Measurements from ENCODE around the gene NFAM1.

NFAM1 gene

DNA sequence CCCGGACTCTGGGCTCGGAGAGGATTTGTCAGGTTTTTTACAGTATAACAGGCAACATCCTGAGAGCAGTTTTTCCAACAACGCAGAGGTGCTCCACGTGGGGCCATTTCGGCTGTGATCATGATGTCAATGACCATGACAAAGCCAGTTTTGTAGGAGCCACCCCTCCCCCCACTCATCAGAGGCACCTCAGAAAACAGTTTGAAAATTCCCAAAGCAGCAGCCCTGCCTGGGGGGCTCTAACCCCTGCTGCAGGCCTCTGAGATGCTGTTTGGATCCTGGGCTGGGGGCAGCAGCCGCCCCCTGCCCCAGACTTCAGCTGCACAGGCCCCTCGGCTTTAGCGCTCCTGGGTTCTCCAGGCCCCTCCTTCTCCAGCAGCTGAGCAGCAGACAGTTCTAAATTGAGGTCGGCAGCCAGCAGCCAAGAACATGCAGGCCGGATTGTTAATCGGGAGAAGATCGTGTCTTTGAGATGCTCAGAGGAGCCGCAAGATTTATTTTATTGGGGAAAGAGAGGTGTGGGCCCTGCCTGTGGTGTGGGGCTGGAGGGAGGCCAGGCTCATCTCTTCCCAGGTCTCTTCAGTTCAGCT, 19.4 kb downstream of the NFAM1 start:
- no peak for DNase-seq

DNA sequence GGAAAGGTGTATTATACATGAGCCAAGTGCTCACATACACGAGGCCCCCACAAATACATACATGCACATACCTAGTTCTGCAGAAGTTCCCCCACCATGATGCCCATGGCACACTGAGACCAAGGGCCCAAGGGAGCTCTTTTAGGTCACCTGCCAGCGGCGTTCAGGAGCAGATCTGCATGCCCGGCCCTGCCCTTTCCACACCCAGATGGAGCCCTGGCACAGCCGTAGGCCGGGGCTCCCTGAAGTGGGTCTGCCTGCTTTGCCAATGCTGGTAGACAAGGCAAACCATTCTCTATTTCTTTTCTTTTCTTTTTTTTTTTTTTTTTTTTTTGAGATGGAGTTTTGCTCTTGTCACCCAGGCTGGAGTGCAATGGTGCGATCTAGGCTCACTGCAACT, 21.5 kb downstream of the NFAM1 start:
- DNase-seq, result no peak

DNA sequence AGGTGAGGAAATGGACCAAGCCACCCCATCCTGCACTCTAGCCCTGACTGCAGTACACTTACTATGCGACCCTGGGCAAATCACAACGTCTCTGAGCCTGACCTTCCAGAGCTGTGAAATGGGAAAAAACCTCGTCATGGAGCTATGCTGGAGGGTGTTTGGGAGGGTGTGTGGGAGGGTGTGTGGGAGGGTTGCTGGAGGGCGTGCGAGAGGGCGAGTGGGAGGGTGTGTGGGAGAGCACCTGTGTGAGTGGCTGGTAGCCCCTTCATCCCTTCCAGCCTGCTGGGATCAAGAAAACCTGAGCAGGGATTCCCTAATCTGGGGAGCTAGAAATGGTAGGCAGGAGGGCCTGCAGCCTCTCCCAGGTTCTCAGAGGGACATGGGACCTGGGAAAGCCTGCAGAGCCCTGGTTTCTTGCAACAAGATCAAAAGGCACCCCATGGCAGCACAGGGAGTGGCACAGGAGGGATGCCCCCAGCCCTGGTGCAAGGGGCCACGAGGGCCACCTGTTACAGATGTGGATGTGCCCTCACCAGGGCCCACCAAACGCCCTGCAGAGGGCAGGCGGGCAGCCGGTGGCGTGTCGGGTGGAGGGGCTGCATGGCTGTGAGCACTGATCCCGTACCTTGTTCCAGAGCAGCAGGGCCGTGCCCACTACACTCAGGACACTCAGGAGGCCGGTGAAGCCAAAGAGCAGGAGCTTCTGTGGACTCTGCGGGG, 23.2 kb downstream of the NFAM1 start:
- no peak for DNase-seq

DNA sequence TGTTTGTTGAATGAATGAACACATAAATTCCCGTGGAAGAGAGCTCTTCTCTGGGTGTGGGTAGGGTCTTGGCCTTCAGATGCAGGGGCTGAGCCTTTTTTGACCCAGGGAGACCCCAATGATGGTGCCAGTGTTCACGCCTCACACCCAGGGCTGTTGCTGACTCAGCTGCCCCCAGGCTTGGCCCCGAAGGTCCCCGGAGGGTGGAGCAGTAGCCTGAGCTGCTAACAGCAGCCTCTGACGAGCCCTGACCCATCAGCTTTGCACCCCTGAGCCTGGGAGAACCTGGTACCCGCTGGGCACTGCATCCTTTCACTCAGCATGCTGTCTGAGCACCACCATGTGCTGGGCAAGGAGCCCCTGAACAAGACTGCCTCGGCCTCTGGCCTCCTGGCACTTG, 23.9 kb downstream of the NFAM1 start:
- no peak for DNase-seq

DNA sequence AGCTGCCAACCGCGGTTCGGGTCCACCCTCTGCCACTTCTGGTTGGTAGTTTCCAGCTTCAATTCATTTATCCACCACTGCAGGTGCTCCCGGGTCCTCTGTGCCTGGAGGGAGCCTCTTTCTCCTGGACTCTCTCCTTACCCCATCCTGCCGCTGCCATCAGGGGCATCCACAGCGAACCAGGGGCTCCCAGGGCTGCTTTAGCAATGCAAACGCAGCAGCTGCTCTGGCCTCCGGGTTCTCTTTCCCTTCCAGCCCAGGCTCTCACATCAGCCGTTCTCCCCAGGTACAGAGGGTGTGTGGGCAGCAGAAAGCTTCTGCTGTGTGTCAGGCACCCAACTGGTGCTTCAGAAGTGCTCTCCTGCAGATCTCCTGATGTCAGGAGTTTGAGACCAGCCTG, 27.9 kb downstream of the NFAM1 start:
- DNase-seq, result no peak

DNA sequence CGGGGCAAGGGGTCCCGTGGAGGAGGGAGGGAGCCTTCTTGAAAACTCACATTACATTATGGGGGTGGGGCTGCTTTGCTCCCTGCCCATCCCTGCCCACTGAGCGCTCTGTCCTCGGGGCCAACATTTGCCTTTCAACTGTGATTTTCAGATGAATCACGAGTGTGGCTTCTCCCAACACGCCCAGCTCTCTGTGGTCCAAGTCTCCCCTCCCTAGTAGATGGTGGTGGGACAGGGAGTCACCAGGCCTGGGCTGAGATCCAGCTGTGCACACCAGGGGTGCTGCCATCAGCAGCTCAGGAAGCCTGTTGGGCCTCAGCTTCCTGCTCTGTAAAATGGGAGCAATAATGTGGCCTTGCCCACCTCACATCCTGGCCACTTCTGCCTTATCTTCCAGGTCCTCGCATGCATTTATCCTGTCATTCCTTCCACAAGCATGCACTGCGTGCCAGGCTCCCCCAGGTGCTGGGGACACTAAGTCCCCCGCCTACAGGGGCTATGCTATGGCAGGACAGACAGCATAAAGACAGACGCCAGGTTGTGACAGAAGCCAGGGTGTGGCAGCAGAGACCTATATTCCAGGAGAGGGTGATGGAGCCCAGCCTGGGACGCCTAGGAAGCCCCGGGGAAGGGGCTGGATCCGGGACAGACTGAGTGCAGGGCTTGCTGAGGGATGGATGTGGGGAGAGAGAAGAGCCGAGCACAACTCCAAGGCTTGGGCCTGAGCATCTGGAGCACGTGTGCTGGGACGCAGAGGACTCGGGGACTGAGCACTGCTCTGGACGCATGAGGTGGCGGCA, 30.5 kb downstream of the NFAM1 start:
- no peak for DNase-seq

DNA sequence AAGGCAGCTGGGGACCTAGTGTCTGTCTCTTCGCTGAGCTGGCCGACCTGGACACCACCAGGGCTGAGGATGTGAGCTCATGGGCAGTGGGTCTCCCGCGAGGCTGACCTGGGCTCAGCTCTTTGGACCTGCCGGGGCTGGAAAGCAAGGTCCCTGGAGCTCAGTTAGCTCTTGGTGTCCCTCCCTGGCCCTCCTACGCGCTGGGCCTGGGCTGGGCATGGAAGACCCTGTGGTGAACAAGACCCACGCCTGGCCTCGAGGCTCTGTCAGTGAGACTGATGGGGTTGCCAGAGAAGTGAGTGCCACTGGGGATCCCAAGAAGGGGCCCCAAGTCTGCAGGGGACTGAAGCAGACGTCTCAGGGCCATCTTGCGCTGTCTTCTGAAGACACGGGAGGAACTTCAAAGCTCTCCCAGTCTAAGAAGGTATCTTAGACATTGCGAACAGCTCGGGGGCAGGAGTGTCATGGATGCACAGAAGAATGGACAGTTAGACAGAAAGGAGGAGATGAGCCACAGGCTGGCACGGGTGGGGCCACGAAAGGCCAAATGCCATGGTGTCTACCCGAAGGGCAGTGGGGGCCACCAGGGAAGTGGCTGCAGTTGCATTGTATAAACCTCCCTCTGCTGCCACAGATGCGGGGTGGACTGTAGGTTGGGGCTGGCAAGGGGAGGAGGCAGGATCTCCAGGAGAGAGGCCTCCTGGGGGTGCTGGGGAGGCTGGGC, 31.2 kb downstream of the NFAM1 start:
- DNase-seq, result no peak

DNA sequence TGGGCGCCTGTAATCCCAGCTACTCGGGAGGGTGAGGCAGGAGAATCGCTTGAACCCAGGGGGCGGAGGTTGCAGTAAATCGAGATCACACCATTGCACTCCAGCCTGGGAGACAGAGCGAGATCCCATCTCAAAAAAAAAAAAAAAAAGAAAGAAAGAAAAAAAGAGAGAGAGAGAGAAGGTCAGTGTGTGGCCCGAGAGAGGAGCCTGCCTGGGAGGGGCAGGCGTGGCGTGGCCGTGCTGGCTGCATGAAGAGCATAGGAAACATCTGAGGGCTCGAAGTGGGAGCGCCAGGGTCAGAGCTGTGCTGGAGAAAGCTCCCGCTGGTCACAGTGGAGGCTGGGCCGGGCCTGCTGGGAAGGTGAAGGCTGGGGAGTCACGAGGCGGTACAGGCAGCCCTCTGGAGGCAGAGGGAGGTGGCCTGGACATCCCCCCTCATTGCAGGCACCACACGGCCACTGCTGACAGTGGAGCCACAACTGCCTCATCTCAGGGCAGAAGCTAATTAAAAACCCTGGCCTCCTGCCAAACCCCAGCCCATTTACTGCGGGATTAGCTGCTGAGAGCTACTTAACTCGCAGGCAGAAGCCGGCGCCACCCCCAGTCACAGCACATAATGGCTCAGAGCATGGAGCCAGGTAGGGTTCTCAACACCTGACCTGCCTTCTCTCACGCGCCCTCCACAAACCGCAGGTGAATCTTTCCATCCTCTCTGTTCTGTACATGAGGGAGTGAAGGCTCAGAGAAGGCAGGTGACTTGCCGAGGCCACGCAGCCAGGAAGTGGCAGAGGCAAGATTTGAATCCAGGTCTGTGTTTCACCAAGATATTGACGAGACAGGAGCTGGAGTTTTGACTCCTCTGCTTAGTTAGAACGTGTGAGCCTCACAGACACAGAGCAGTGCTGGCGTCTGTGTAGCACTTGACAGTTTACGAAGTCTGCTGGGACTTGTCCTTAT, 32.6 kb downstream of the NFAM1 start:
- no peak for DNase-seq

DNA sequence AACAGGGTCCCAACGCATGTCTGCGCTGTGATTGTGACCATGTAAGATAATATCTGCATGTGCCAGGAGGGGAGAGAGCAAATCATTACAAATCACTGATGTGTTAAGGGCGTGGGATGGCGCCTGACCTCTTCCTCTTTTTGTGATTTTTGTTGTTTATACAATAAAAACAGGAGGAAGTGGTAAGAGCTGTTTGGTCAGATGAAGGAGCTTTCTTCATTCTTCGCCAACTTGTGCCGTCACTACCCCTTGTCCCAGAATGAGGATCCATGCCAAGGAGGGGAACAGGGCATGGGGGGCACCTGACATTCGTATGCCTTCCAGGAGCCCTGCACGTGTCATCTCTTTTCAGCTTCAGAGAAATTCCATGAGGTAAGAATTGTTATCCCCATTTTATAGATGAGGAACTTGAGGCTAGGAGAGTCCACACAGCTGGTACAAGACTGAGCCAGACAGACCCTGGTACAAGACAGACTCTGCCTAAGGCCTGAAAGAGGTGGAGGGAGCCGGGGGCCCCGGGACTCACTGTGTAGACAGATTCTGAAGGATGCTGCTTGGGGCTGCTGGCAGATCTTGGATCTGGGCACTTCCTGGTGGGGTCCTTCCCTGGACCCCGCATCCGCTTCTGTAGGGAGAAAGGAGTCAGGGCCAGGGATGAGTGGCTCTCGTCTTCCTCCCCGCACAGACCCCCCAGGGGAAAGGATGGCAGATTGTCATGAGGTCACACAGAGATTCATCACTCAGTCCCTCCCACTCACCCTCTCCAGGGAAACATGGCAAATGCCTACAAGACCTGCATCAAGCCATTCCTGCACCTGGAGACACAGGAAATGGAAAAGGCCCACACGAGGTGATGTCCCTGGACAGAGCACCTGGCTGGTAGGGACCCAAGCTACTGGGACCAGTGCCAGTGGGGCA, 34.6 kb downstream of the NFAM1 start:
- DNase-seq, result no peak

DNA sequence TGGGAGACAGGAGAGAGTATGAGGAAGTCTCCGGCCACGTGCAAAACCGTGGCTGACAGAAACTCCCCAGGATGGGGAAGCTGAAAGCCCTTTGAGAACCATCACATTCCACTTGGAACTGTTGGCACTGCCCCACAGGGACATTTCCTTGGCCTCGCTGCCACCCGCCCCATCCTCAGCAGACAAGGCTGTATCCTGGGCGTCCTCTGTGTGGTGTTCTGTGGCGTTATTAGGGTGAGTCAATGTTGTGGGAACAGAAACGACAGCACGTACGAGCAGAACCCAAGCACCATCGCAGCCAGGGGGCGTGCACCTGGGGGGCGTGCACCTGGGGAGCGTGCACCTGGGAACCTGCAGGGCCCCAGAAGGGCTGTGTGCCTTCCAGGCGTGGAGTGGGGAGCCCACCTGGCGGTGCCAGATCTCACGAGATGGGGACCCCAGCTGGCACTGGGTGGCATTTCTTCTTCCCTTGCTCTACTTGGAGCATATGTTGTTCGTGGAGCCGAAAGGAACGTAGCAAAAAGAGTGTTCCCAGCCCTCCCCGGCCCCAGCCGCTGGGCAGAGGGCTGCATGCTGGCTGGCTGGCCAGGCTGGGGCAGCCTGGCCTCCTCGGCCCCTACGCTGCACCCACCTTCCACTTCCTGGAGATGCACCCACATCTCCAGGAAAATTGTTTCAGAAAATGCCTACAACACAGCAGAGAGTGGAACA, 35.4 kb downstream of the NFAM1 start:
- no peak for DNase-seq

DNA sequence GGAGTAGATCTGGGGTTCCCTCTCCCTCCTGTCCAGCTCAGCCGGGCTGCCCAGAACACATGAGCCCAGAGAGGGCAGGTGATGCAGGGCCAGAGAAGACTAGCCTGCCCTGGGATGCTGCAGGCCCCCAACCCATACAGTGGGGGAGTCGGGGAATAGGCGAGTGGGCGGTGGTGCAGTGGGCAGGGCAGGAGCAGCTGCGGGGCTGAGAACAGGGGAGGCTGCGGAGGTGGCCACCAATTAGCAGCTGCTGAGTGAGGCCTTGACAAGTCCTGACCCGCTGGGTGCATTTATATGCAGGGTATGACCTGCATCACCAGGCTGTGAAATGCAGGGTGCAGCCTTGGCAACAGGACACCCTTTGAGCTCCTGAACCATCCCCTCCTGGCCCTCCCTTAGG, 43.1 kb downstream of the NFAM1 start:
- no peak for DNase-seq

DNA sequence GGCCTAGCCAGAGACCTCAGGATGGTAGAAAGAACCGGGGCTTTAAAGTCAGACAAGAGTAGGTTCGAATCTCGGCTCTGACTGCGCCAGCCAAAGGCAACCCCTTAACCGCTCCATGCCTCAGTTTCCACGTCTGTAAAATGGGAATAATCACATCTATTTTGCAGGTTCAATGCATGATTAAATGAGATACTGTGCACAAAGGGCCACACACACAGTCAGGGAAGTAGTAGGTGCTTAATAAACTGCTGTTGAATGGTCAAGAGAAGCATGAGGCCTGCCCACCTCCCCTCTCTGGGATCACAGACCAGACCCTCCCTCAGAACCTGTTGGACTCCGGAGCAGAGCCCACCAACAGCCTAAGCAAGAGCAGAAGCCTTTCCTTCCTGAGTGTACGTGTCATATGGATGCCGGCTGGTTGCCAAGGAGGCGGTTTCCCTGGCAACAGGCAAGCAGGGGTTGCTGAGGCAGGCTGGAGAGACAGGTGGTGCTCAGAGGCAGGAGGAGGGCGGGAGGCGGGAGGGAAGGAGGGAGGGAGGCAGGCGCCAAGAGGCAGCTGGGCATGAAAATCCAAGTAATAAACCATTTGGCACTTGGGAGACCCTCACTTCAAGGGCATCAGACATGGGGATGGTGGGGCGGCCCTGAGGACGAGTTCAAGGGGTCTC, 43.9 kb downstream of the NFAM1 start:
- no peak for DNase-seq

DNA sequence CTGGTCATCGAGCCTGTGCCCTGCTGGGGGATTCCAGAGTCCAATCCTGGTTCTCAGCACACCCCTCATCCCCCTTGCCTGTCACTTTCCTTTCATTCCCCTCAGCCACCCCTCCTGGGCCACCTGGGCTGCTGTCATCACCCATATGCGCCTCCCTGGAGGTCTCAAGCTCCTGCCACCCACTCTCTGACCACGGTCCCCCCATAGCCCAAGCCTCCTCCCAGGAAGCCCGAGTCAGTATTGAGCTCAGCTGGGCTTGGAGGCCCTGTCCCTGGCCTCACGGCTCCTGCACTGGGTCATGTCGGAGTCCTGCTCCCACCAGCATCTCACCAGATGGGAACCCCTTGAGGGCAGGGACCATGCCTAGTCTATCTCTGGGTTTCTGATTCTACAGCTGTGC, 44.6 kb downstream of the NFAM1 start:
- DNase-seq, result no peak

DNA sequence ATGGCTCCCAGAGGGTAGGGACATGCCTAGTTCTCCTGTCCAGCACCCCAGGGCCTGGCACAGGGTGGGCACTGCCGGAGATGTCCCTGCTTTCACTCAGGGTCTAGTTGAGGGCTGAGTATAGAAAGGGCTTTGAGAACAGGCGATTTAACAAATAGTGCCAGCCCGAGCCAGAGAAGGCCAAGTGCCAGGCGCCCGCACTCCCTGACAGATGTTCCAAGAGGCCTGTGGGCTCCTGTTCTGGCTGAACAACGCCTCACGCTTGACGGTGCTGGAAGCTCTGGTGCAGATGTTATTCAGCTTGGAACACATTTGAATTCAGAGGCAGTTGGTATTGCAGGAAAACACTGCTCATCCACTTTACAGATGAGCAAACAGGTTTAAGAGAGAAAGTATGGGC, 46.5 kb downstream of the NFAM1 start:
- DNase-seq, result no peak

DNA sequence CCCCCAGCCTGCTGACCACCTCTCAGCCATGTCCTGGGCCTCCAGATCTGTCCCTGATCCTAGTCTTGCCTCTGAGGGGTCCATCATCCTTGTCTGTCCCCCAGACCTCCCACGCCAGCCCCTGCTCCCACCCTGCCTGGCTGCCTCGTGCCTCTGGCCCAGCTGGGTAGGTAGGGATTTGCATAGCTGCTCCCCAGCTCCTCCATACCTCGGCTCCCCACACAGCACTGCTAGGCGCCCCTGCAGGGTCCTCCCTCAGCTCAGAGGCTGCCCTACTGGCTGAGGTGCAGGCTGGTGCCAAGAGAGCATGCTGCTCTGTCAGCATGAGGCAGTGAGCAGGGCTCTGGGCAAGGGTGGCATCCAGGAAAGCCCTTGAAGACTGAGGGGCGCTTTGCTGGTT, 47.7 kb downstream of the NFAM1 start:
- DNase-seq, result no peak

DNA sequence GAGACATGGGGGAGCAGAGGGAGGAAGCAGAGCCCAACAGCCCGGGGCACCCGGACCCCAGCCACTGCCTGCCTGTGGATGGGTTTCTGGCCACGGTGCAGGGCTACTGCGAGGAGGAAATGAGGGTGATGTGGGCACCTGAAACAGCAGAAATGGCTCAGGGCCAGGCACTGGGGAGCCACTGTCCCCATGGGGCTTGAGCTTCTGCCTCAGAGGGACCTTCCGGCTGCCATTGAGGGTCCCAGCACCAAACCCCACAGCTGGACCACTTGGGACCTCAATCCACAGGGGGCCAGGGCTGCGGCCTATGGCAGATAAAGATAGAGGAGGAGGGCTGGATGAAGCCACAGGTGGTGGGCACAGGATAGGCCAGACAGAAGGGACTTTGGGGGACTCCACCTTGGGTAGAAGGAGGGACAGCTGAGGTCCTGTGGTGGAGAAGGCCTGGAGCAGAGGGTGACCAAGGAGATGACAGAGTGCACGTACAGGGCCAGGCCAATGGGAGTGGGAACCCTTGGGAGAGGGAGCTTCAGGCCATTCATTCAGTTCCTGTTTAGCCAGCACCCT, 48.3 kb downstream of the NFAM1 start:
- DNase-seq, result no peak

DNA sequence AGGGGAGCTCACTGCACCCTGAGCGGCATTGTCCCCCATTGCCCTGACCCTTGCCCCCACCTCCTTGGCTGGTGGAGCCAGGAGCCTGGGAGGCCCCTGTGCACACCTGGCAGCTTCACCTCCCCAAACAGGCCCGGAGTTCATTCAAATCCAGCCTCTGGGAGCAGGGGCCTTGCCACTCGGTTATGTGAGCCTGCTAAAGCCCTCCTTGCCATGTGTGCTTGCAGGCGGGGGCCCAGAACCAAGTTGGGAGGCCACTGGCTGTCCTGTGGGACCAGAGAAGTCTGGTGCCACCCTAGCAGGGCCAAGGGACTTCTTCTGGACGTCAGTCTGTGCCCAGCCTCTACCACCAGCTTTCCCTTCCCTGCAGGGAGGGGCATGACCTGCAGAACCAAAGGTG, 48.9 kb downstream of the NFAM1 start:
- no peak for DNase-seq

DNA sequence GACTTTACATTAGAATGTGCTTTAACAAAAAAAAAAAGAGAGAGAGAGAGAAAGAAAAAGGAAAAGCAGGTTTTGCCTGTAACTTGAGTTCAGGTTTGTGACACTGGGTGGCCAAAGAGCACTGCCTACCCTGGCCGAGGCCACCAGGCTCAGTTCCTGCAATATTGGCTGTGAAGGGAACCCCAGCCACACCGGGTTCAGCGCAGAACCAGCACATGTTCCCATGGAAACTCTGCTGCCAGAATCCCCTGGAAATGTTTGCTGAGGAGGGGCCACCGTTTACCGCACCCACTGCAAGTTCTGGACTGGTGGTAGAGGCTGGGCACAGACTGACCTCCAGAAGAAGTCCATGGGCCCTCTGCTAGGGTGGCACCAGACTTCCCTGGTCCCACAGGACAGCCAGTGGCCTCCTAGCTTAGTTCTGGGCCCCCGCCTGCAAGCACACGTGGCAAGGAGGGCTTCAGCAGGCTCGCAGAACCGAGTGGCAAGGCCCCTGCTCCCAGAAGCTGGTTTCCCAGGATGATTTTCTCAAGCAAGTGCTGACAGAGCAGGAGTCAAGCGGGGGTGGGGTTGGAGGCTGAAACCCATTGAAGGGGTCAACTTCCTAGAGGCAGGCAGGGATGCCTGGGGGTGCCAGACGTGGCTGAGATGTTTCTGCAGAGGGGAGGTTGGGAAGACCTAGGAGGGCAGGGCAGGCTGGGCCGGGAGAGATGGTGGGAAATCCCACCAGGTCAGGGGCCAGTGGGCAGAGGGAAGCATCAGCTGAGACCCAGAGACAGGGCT, 51.2 kb downstream of the NFAM1 start:
- DNase-seq, result no peak
